ENCODE results near the gene RFLNA.

The RFLNA gene, protein sequence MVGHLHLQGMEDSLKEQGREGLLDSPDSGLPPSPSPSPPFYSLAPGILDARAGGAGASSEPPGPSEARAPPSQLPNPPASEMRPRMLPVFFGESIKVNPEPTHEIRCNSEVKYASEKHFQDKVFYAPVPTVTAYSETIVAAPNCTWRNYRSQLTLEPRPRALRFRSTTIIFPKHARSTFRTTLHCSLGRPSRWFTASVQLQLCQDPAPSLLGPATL

DNA sequence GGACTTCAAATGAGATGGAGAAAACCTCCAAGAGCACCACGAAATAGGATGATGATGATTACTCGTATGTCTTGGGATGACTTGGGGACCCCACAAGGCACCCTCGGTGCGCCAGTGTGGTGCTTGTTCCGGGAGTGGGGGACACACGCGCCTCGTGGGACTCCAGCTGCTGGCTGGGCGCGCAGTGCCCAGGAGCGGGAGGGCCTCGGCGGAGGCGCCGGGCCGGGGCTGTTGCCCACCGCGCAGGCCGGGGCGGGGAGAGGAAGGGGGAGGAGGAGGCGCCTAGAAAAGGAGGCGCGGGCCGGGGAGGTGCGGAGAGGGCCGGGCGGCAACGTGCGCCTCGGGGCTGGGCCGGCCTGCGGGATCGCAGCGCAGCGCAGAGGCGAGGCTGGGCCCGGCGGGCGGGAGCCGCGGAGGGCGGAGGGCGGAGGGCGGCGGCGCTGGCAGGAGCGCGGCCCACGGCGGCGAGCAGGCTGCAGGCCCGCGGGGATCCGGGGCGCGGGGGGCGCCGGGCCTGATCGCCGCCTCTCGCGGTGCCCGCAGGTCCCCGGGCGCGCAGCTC is at the start of gene RFLNA:
TSS of gene RFLNA (plus strand) at position 314 of the 562 bp plus-strand sequence. CDS start 337 bp downstream, outside the sequence.
- peak; percentile 42 for DNase-seq

DNA sequence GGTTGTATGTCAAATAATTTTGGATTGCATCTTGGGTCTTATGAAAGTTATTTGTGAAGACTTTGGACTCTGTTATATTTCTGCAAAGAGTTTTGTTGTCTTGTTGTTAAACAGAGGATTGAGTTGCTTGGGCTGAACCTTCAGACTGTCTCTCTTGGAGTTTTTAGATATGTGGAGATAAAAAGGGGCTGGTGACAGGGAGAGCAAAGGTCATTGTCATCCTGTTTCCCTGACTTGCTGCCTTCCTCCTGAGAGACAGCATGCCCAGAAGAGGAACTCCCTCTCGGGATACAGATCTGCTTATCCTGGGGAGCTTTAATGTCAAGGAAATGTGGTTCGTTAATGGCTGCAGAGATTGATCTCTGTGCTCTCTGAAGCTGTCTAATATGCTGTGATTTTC is 47.6 kb upstream of the RFLNA start:
- no peak for DNase-seq

DNA sequence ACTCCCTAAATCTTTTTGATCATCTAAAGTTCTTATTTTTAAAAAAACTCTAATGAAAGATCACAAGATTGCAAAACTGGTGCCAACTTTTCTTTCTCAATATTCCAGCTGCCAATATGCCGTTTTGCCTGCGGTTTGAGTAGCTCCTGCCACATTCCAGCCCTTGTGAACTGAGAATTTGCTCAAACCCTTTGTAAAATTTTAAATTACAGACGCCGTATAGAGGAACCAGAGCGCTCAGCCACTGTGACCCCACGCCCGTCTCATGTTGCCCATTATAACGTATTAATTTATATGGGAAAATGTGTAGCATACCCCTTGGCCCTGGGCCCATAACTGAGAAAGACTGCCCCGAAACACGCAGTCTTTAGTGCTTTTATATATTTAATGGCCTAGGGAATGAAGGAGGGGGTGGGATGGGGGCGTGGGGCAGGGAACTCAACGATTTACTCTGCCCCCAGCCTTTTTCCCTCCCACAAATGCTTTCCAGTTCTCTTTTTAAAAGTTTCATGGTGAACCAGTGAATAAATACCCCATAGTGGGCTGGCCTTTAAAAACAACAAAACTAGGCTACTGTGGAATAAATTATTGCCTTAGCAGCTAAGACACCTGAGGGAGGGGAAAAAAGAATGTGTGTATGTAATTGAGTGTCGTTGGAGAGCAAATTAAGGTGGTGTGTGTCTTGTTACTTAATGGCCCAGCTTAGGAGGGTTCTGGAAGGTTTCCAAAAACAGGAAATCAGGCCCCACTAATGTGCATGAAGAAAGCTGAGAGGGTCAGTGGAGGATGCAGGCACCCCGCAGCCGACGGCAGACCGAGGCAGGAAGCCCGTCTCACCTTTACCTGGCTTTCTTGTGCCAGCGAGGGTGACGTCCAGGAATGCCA is 45.7 kb upstream of the RFLNA start:
- DNase-seq, result no peak

DNA sequence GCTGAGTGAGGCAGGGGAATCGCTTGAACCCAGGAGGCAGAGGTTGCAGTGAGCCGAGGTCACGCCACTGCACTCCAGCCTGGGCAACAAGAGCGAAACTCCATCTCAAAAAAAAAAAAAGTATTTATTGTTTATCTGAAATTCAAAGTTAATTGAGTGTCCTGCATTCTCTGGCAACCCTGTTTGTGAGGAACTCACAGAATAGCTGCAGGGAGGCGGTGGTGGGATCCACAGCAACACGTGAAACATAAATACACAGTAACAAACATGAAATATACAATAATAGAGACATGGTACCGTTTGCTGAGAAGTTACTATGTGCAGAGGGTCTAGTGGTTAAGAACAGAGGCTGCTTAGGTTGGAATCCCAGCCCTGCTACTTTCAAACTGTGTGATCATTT is 43.7 kb upstream of the RFLNA start:
- DNase-seq, result no peak

DNA sequence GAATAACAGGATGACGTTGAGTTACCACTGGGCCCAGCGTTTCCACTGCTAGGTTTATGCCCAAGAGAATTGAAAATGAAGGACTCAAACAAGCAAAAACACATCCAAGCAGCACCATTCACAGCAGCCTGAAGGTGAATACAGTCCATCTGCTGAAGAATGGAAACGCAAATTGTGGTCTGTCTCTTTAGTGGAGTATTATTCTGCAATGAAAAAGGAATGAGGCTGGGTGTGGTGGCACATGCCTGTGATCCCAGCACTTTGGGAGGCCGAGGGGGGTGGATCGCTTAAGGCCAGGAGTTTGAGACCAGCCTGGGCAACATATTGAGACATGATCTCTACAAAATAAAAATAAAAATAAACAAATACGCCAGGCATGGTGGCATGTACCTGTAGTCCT is 41.9 kb upstream of the RFLNA start:
- DNase-seq, result no peak

DNA sequence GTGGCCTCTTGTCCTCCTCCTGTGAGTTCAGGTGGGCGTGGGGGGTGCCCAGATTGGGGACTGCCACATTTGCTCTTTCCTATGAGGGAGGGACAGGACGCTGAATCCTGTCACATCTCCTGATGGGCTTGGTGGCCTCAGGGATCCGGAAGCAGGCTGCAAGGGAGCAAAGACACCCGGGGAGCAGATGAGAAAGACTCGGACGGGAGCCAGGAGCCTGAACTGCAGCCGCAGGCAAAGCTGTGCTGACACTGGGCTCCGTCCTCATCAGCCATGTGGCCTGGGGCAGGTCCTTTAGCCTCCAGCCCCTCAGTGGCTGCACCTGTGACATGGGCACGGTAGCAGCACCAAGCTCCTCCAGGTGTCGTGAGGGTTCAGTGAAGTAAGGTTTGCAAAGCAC is 40.8 kb upstream of the RFLNA start:
- DNase-seq, result no peak

DNA sequence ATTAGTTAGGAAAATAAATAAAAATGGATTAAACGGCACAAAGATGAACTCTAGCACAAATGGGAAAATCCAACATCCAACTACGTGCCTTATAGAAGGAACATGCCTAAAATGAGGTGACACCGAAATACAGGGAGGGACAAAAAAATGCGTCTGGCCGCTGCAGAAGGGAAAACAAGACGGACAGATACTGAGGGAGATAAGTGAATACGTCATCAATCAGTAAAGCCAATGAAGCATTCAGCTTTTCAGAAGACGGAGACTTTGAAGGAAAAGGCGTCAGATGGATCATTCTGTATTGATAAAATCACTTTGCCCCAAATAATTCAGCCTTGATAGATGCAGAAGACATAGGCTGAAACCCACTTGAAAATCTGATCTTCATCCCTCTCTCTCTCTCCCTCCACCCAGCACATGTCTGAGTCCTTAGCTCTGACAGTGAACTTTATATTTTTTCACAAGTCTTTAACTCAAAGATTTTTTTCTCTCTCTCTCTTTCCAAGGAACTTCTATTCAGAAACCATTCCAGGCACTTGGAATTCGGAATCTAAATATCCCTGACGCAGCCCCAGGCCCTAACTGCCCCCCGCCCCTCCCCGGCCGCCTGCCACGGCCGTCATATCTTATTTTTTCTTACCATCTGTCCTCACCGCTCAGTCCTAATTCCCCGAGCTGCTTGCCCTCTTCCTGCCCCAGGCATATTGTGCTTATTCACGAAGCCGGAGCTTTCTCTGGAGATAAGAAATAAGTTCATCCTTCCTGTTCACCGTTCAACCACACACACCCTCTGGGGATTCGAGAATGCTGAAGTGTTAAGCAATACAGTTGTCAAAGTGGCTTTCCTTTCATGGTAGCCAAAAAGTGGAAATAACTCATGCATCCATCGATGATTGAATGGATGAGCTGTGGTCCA is 35.5 kb upstream of the RFLNA start:
- DNase-seq, result peak; percentile 43

DNA sequence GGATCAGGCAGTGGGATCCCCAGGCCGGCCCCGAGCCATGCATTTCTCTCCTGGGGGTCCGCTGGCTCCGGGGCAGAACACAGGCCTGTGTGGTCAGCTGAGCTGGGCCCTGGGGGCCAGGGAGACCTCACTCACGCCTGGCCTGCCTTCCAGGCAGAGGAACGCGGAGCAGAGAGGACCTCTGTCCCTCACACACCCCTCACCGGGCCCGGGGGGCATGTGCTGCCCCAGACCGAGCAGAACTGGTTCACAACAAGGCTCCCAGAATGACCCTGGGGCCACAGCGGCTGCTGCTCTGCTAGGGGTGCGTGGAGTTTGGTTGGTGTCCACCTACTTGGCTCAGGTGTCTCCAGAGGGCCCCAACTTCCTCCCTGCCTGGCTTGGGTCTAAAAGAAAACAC is 33.0 kb upstream of the RFLNA start:
- DNase-seq, result no peak

DNA sequence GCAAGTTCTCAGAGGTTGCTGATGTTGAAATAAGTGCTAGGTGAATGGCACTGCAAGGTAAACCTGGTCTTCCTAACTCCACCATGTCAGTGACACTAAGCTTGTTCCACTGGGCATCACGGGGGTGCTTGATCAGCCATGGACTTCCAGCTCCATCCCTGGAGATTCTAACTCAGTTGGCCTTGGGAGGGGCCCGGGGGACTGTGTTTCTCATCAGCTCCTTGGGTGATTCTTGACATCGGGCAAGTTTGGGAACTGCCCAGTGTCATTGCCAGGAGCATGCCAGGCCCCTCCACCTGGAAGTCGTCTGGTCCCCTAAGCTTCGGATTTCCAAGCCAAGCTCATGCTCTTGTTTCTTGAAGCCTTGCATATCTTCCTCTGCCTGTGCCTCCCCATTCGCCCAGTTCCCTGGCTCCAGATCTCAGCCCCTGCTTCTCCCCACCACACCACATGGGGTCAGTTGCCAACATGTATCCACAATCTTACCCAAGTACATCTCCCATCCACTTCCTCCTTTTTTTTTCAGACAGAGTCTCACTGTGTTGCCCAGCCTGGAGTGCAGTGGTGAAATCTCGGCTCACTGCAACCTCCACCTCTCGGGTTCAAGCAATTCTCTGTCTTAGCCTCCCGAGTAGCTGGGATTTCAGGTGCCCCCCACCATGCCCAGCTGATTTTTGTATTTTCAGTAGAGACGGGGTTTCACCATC is 30.7 kb upstream of the RFLNA start:
- no peak for DNase-seq

DNA sequence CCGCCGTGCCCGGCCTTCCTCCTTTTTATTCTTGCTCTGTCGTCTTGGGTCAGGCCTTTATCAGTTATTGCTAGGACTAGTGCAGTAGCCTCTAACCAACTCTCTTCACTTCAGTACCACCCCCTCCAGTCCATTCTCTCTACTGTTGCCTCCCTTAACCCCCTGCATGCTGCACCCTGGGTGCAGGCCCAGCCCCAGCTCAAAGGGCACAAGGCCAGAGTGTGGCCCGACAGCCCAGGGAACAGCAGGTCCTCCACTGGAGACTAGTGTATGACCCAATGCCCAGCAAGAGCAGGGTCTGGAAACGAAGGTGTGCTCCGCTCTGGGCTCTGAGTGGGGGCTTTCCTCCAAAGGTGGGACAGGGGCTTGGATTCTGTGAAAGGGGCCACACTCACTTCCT is 30.0 kb upstream of the RFLNA start:
- no peak for DNase-seq

DNA sequence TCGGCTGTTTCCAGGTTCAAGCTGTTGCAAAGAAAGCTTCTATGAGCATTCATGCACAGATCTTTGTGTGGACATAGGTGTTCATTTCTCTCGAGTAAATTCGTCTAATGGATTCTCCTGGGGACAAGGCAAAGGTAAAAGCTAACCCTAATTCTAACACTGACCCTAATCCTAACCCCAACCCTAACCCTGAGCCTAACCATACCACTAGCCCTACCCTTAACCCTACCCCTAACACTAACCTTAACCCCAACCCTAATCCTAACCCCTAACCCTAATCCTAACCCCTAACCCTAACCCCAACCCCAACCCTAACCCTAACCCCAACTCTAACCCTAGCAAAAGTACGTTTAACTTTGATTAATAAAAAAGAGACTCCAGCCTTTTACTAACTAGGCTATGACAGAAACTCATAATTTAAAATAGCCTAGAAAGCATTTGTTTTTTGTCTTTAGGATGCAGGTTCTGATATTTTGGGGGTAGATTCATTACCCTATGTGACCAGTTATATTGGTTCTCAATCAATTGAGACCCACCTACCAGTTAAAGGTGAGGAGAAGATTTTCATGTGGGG is 27.6 kb upstream of the RFLNA start:
- DNase-seq, result no peak

DNA sequence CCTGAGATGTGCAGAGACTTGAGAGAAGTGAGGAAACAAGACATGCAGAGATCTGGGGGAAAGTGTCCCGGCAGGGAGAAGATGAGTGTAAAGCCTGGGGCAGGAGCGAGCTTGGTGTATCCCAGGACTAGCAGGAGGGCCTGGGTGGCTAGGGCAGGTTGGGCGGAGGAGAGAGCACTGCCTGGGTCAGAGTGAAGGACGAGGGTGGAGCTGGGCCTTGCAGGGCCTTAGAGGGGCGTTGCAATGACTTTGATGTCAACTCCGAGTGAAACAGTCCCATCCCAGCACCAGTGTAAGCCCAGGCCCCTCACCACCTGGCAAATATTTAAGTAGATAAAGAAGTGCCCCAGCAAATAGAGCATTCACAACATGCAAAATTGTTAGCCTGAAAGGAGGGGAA is 24.2 kb upstream of the RFLNA start:
- DNase-seq, result no peak

DNA sequence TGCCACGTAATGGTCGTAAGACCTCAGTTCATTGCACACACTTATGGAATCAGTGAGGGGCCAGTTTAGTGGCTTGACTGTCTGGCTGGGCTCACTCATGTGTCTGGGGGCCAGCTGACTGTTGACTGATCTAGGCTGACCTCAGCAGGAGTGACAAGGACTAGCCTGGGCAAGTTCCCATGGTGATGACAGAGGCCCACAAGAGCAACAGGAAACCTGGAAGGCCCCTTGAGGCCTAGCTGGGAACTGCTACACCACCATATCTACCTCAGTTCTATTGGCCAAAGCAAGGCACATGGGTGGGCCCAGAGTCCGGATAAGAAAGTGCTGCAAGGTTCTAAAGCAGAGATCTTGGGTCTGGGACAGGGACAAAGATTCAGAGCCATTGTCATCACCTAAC is 21.3 kb upstream of the RFLNA start:
- peak; percentile 39 for DNase-seq

DNA sequence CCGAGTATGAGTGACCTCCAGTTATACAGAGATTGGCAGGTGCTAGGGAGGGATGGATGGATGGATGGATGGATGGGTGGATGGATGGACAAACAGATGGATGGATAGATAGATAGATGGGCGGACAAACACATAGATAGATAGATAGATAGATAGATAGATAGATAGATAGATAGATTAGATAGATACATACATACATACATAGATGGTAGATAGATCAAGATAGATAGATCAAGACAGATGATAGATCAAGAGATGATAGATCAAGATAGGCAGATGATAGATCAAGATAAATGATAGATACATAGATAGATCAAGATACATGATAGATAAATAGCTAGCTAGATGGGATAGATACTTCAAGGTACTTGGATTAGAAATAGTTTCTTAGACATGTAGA is 18.6 kb upstream of the RFLNA start:
- DNase-seq, result no peak

DNA sequence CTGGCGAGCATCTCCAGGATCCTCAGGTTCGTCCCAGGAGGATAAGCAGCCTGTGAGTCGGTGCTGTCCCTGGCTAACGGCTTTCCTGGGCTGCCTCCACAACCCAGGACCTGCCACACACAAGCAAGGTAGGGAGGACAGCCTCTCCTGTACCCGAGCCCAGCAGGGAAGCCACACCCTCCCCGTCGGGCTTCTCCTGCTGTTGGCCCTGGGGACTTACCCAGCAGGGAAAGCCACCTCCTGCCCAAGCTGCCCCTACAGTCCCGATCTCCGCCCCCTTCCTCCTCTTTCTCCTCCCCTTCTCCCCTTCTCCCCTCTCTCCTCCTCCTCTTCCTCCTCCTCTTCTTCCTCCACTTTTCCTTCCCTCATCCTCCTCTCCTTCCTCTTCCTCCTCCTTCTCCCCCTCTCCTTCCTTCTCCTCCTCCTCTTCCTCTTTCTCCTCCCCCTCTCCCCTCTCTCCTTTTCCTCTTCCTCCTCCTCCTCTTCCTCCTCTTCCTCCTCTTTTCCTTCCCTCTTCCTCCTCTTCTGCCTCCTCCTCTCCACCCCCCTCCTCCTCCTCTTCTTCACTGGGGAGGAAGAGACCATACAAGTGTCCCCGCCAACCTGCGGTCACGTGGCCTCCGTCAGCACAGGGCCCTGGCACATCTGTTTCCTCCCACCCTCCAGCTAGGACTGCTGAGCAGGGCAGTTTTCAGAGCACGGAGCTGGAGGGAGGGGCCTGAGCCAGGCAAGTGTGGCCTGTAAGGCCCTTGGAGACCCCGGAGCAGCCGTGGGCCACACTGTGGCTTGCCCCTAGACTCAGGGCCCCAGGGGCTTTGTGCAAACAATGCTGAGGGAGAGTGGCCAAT is 17.3 kb upstream of the RFLNA start:
- no peak for DNase-seq

DNA sequence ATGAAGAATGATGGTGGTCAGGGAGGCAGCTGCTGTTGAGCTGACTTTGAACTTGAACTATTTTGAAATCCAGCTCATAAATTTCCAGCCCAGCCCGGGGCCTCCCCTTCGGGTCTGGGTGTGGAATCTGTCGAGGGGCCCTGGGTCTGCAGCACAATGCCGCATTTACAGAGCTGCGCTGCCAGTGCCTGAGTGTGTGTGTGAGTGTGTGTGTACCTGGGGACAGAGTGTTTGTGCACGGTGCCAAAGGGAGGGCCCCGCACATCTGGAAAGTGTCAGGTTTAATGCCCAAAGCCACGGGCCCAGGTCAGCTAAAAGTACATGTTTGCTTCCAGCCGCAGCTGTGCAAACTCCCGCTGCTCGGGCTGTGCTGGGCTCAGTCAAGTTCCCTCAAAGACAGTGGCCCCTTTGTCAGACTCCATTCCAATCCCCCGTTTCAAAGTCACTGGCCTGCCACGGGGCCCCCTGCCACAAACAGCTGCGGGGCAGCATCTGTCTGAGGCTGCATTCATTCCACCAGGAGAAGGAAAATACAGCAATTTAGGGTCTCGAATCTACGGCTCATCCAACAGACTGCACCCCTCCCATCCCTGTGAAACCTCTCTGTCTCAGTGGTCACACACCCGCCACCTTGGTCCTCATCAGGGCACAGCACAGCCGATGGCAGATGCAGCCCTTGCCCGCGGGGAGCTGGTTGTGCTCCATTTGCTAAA is 16.3 kb upstream of the RFLNA start:
- DNase-seq, result no peak

DNA sequence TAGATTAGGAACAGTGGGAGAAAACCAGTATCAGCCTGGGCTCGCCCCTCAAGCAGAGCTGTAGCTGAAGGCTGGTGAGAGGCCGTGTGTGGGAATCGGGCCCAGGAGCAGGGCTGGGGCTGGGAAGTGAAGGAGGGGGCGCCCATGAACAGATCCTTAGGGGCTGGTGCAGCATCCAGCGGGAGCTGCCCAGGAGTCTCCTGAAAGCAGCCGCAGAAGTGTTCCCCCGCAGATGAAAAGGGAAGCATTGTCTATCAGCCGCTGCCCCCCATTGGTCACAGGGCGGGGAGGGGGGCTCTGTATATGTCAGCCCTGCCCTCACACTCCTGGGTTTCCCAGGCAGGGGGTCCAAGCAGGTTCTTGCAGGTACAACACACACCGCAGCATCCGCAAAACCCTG is 15.6 kb upstream of the RFLNA start:
- no peak for DNase-seq

DNA sequence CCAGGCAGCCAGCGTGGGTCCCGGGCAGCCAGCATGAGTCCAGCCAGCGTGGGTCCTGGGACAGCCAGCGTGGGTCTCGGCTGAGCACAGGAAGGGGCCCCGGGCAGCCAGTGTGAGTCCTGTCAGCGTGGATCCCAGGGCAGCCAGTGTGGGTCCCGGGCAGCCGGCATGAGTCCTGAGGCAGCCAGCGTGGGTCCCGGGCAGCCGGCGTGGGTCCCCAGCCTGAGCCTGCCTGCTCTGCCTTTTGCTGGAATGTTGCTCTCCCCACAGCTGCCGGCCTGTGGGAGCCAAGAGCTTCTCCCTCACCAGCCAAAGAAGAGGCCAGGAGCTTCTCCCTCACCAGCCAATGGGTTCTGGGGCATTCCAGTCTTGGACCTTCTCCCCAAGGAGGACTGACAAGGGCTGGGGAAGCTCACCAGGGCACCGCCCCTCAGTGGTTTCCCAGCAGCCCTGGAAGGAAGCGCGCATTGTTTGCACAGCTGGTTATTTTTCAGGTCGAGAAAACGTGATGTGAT is 15.0 kb upstream of the RFLNA start:
- DNase-seq, result no peak

DNA sequence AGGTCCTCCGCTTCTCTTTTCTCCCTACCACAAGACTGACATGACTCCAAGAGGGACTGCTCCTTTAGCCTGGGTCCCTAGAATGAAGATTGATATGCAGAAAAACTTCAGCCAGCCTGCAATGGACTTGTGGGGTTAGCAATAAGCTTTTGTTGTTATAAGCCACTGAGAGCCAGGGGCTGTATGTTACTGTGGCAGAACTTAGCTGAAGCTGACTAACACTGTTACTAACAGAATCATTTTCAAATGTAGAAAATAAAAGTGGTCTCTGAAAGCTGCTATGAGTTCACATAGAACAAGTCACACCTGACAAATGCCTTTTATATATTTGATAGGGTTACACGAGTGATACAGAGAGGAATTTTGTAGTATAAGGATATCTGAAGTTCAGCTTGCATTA is 13.6 kb upstream of the RFLNA start:
- no peak for DNase-seq

DNA sequence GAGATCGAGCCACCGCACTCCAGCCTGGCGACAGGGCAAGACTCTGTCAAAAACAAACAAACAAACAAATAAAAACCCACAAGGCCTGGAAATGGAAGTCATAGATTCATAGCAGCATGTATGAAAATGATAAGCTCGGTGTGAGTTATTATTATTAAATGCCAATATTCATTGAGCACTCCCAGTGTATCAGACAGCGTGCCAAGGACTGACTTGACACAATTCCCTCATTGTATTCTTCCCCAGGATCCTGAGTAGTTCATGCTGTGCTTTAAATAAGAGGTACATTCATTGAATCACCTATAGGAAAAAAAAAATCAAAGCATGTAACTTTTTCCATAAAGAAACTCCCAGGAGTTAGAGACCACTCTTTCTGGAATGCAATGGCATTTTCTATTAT is 12.6 kb upstream of the RFLNA start:
- DNase-seq, result no peak

All from fibroblast of skin of right quadriceps (primary cell).